ENCODE results near the gene RBMY1J. TPM values are rescaled to one million over a fixed set of nuclear protein-coding genes. Genes with fewer than 3 reads are reported as not detected.
"Not testable (repeated sequence)": the region's sequence is repeated elsewhere in the genome, so short reads cannot be mapped to it uniquely, and the experiment has no call there.

RBMY1J gene
- total and polyA plus RNA-seq, 2 experiments from 2014 or later = not detected

DNA sequence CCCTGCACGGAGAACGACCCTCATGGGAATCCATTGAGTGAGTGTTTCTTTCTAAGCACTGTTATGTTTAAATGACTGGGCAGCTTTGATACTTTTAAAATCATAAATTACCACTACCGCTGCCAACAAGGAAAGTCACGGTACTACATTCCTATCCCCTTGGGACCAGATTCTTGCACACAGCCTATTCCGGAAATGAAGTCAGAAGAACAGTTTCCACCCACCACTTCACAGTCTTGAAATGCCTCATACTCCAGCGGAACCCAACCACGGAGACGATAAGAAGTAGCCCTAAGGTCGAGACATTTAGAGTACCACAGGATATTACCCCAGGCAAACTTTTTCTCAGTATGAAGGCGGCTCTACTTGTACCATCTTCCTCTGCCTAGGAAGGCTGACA lies 58.8 kb downstream of the RBMY1J start:
- DNase-seq (ENCODE audit: low spot score); H3K9me2 ChIP-seq (replicated peaks; ENCODE audit: insufficient read depth); H3K27ac ChIP-seq; H3K9me3 ChIP-seq (ENCODE audit: low read depth); H3K36me3 ChIP-seq (replicated peaks; ENCODE audit: insufficient read depth, low read depth); H3K4me3 ChIP-seq; H3K79me2 ChIP-seq; H4K20me1 ChIP-seq (ENCODE audit: insufficient read depth, poor library complexity, severe bottlenecking); H3K4me2 ChIP-seq; H2AFZ ChIP-seq; H3K4me1 ChIP-seq (ENCODE audit: insufficient read depth); H3K27me3 ChIP-seq: not testable (repeated sequence)
- no CpG with 5 or more reads among the region's 10 CpGs for WGBS (ENCODE audit: low lambda C conversion rate, missing lambda C conversion rate)

Other genes starting within 250 kb of the RBMY1J start
- not detected in 2 replicates for gene RBMY1F, start 220.5 kb upstream of the RBMY1J start, total RNA-seq
- gene RBMY1F, start 220.5 kb upstream of the RBMY1J start, polyA plus RNA-seq = not detected in 2 replicates